Gastroesophageal sphincter (tissue), 4 donors: ENCODE measurements around the gene SMIM14. TPM values are rescaled to one million over a fixed set of nuclear protein-coding genes. Genes with fewer than 3 reads are reported as not detected.

ENCODE experiments used
- ATAC-seq: fragments of 150-250 bp; one replicate; pipeline ENCODE4 v1.9.1; 2016; ENCODE audit warnings: mild to moderate bottlenecking, moderate library complexity
- H3K27ac ChIP-seq, 4 donors: fragments of 200-600 bp; sonication (generic) in 3 of 4; 1 replicate in 3 of 4; 2 replicates in 1 of 4; pipeline ENCODE4 v1.5.1; 2016 to 2019
- H3K27me3 ChIP-seq: fragments of 200-600 bp; sonication (generic); one replicate; pipeline ENCODE4 v1.5.1; 2019
- H3K36me3 ChIP-seq, 2 donors: fragments of 200-600 bp; sonication (generic); one replicate each; pipeline ENCODE4 v1.5.1; 2019; ENCODE audit warnings: control low read depth in 1 of 2
- H3K4me1 ChIP-seq, 3 donors: fragments of 200-600 bp; sonication (generic); 1 replicate in 2 of 3; 2 replicates in 1 of 3; pipeline ENCODE4 v1.5.1; 2016 to 2019; ENCODE audit warnings: control low read depth in 2 of 3
- H3K4me3 ChIP-seq, 2 donors: fragments of 200-600 bp; sonication (generic); one replicate each; pipeline ENCODE4 v1.5.1; 2019; ENCODE audit warnings: mild to moderate bottlenecking in 1 of 2, moderate library complexity in 1 of 2
- H3K9me3 ChIP-seq, 3 donors: fragments of 200-600 bp; sonication (generic); one replicate each; pipeline ENCODE4 v1.5.1; 2017 to 2019; ENCODE audit warnings: control low read depth in 2 of 3
- CTCF ChIP-seq, 4 experiments: fragments of 200-600 bp in 2 of 4; fragments of 450-650 bp in 2 of 4; sonication (generic) in 1 of 4; IDR thresholded peaks; one replicate each; pipeline ENCODE4 v1.5.1; 2017 to 2019; ENCODE audit warnings: antibody characterized with exemption in 4 of 4, mild to moderate bottlenecking in 2 of 4, moderate library complexity in 2 of 4
- EP300 ChIP-seq: sonication (generic); formaldehyde crosslinking; IDR thresholded peaks from one replicate; pipeline ENCODE4 v1.6.1; 2017; ENCODE audit warnings: antibody characterized with exemption, mild to moderate bottlenecking
- POLR2A ChIP-seq, 2 donors: fragments of 450-650 bp; IDR thresholded peaks; one replicate each; pipeline ENCODE4 v1.6.1; 2017; ENCODE audit warnings: antibody characterized with exemption in 2 of 2, mild to moderate bottlenecking in 2 of 2, moderate library complexity in 1 of 2
- POLR2AphosphoS5 ChIP-seq: sonication (generic); formaldehyde crosslinking; IDR thresholded peaks from one replicate; pipeline ENCODE4 v1.6.1; 2017; ENCODE audit warnings: antibody characterized with exemption
- WGBS, 2 donors: methylation state at CpG; one replicate each; pipeline ENCODE4 v1.1.5; 2018; ENCODE audit warnings: low coverage in 1 of 2; 5-methylcytosine and 5-hydroxymethylcytosine counted together
- total RNA-seq, 4 donors: library from RNA; depleted of rRNA; stranded (reverse); fragments of >200 nt; gene quantifications; one replicate each; pipeline ENCODE4 v1.1.0, GENCODE V29; 2016

Gene SMIM14
- total RNA-seq, 4 donors from 2014 or later = 32.9 to 70.4 (median 41.3) TPM

GRCh38 chr4:39631700-39632079 lies 7.0 kb downstream of the SMIM14 start:
- H3K9me3 ChIP-seq = no peaks in the 10 kb centered on the region
- H3K27me3 ChIP-seq = no peaks in the 10 kb centered on the region
- no peak overlapping the region for H3K4me3 ChIP-seq
- no peak overlapping the region for H3K27ac ChIP-seq
- TF ChIP-seq EP300 = no peak
- TF ChIP-seq CTCF (IDR thresholded peaks at IDR 0.05) = no peak
- no peak for TF ChIP-seq POLR2AphosphoS5
- TF ChIP-seq POLR2A (IDR thresholded peaks at IDR 0.05) = no peak
- 85 to 100% methylated on average over 1 of the region's 1 CpG for WGBS, 2 donors
- peaks cover 0 to 50% (median 0%) of the 10 kb centered on the region in 3 donors for H3K4me1 ChIP-seq
- no peaks in the 10 kb centered on the region for H3K36me3 ChIP-seq
- ATAC-seq = no peak

GRCh38 chr4:39627413-39627812 lies 11.3 kb downstream of the SMIM14 start:
- H3K27ac ChIP-seq = no peak overlapping the region
- no peak for ATAC-seq
- 94 to 100% methylated on average over 2 of the region's 2 CpGs for WGBS, 2 donors

GRCh38 chr4:39626913-39627312 lies 11.8 kb downstream of the SMIM14 start:
- Histone ChIP-seq H3K36me3 (peaks cover 0 to 10% of the 10 kb centered on the region in 2 donors), H3K27ac (no peak overlapping the region), H3K9me3 (no peaks in the 10 kb centered on the region), H3K27me3 (no peaks in the 10 kb centered on the region), H3K4me3 (no peak overlapping the region), H3K4me1 (peaks cover 0 to 43% (median 5%) of the 10 kb centered on the region in 3 donors)
- 100% methylated on average over 1 of the region's 1 CpG for WGBS, 2 donors
- TF ChIP-seq POLR2AphosphoS5 (no peak), POLR2A (IDR thresholded peaks at IDR 0.05) (no peak), CTCF (IDR thresholded peaks at IDR 0.05) (no peak), EP300 (no peak)
- no peak for ATAC-seq

More at GRCh38 chr4:39627413-39627812, 11.3 kb downstream of the SMIM14 start:
- Histone ChIP-seq H3K27me3 (no peaks in the 10 kb centered on the region), H3K36me3 (peaks cover 0 to 10% of the 10 kb centered on the region in 2 donors), H3K4me3 (no peak overlapping the region), H3K4me1 (peaks cover 0 to 38% (median under 1%) of the 10 kb centered on the region in 3 donors), H3K9me3 (no peaks in the 10 kb centered on the region)
- TF ChIP-seq EP300 (no peak), POLR2AphosphoS5 (no peak), POLR2A (IDR thresholded peaks at IDR 0.05) (no peak), CTCF (IDR thresholded peaks at IDR 0.05) (no peak)

GRCh38 chr4:39626261-39626660 lies 12.4 kb downstream of the SMIM14 start:
- 82 to 95% methylated on average over 2 of the region's 2 CpGs for WGBS, 2 donors
- no peak for ATAC-seq
- Histone ChIP-seq H3K9me3 (no peaks in the 10 kb centered on the region), H3K4me3 (no peak overlapping the region), H3K27ac (no peak overlapping the region), H3K36me3 (peaks cover 0 to 10% of the 10 kb centered on the region in 2 donors), H3K4me1 (peaks cover 0 to 50% (median 5%) of the 10 kb centered on the region in 3 donors), H3K27me3 (no peaks in the 10 kb centered on the region)
- TF ChIP-seq EP300 = no peak
- no peak for TF ChIP-seq POLR2AphosphoS5

GRCh38 chr4:39621582-39621981 lies 17.1 kb downstream of the SMIM14 start:
- no peaks in the 10 kb centered on the region for H3K9me3 ChIP-seq
- H3K4me3 ChIP-seq = no peak overlapping the region
- peaks cover 0 to 10% of the 10 kb centered on the region in 2 donors for H3K36me3 ChIP-seq
- peak overlapping the region in 3 of 4 donors; percentile 52 to 69 (median 65) for H3K27ac ChIP-seq
- WGBS, 2 donors = 39 to 68% methylated on average over 9 of the region's 9 CpGs
- H3K4me1 ChIP-seq = peaks cover 0 to 69% (median 5%) of the 10 kb centered on the region in 3 donors
- H3K27me3 ChIP-seq = no peaks in the 10 kb centered on the region
- peak; percentile 80 for ATAC-seq
- TF ChIP-seq POLR2A (IDR thresholded peaks at IDR 0.05) = no peak
- no peak for TF ChIP-seq CTCF (IDR thresholded peaks at IDR 0.05)
- peak; percentile 7 for TF ChIP-seq POLR2AphosphoS5
- no peak for TF ChIP-seq EP300
